Cardiac septum (tissue), 1 donor: ENCODE results near the gene PRKG1. TPM values are rescaled to one million over a fixed set of nuclear protein-coding genes. Genes with fewer than 3 reads are reported as not detected.
"Not testable (repeated sequence)": the region's sequence is repeated elsewhere in the genome, so short reads cannot be mapped to it uniquely, and the experiment has no call there.

Source experiments
- DNase-seq: peaks from one replicate; pipeline ENCODE4 v3.0.0-alpha.2; 2020; ENCODE audit warnings: low spot score
- intact Hi-C: fragments of 100-400 bp; cut with DNase I; formaldehyde crosslinking; loops from one replicate; pipeline ENCODE4 v1.14.0; 2022
- total RNA-seq: library from RNA; stranded (reverse); fragmentation: NEBNext Ultra II Directional; extraction: Animal tissue kit (Norgen Biotek cat#: 25700); gene quantifications from one replicate; pipeline ENCODE4 v1.2.1, GENCODE V29; 2021
- donor health status: DM: no; HTN: no; CAD: no.

PRKG1 gene
- total RNA-seq, 1 donor from 2014 or later = 35.6 TPM

GRCh38 chr10:51297438-51297837 lies 223.2 kb downstream of the PRKG1 start:
- DNase-seq = no peak
- intact Hi-C loops = no loop called here

DNA sequence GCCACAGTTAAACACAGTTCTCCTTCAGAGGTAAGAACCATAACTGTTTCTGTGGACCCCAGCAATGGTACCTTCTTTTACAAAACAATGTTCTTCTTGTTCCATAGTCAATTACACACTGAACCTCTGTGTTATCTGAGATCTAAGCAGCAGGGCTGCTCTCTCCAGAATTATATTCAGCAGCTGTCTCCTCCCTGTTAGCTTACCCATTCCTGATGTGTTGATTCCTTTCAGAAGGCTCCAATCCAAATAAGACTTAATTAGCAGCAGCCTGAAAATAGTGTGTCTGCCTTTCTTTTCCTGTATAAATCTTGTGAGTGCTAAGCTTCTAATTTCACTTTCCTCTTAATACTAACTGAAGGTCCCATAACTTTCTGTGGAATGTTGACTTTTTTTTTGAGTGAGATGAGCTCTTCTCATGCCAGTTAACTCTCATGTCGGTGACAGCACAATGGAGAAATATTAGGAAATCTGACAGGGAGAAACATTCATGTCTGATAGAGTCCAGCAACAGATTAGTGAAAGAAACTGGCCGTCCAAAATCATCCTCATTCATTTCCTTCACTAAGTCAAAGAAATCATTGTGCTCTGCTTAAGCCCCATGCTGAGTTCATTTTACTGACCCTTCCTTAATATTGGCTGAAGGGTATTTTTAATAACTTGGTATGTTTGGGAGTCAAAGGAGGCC lies 226.5 kb downstream of the PRKG1 start:
- intact Hi-C loops = no loop called here
- no peak for DNase-seq

GRCh38 chr10:51301644-51302043 lies 227.4 kb downstream of the PRKG1 start:
- intact Hi-C loops = no loop called here
- DNase-seq = no peak

DNA sequence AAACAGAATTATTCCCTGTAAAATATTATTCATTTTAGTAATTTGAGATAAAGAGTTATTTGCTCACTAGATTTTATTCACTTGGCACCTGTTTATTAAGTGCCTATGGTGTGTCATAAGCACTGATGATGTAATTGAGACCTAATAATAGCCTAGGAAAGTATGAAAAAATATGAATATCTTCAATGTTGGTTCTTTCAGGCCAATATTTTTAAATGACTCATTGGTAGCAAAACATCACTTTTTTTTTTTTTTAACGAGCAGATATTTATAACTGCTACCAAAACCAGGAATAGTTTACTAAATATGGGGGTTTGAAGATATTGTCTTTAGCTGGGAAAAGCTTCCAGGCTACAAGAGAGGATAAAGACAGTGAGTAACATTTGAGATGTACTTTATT lies 228.0 kb downstream of the PRKG1 start:
- intact Hi-C loops = no loop called here

DNA sequence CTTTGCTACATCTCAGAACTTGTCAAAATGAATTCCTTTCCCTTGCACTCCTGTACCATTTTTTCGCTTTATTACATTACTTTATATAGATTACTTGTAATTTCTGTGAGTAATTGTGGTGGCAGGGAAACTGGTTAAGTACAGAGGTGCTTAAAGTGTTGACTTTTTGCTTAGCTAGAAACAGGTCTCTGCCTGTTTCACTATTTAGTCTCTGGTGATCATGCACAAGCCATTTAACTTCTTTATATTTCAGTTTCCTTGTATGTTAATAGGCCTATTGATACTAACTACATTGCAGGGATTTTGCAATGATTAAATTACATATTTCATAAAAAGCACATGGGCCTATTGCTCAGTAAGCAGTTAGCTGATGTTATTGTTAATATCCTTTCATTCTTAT lies 233.8 kb downstream of the PRKG1 start:
- intact Hi-C loops = no loop called here
- no peak for DNase-seq

More for the DNA sequence above, 228.0 kb downstream of the PRKG1 start:
- no peak for DNase-seq

DNA sequence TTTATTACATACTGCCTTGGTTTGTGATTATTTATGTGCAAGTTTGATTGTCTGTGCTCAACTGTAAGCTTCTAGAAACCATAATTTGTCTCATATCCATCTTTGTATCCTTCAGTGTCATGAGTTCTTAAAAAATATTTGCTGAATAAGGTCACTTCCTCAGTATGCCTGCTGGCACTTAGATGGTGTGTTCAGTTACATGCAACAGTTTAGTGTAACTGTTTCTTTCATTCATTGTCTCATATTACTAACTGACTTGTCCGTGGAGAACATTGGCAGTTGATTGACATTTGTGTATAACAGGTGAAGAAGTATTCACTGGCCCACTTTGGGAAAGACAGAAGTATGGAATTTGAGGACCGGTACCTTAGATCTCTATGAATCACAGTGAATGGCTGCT lies 236.9 kb downstream of the PRKG1 start:
- no peak for DNase-seq

GRCh38 chr10:51312817-51313216 lies 238.5 kb downstream of the PRKG1 start:
- intact Hi-C loops = no loop called here
- DNase-seq = no peak

More for the DNA sequence above, 236.9 kb downstream of the PRKG1 start:
- intact Hi-C loops = no loop called here

GRCh38 chr10:51313251-51313650 lies 239.0 kb downstream of the PRKG1 start:
- intact Hi-C loops = no loop called here
- no peak for DNase-seq

DNA sequence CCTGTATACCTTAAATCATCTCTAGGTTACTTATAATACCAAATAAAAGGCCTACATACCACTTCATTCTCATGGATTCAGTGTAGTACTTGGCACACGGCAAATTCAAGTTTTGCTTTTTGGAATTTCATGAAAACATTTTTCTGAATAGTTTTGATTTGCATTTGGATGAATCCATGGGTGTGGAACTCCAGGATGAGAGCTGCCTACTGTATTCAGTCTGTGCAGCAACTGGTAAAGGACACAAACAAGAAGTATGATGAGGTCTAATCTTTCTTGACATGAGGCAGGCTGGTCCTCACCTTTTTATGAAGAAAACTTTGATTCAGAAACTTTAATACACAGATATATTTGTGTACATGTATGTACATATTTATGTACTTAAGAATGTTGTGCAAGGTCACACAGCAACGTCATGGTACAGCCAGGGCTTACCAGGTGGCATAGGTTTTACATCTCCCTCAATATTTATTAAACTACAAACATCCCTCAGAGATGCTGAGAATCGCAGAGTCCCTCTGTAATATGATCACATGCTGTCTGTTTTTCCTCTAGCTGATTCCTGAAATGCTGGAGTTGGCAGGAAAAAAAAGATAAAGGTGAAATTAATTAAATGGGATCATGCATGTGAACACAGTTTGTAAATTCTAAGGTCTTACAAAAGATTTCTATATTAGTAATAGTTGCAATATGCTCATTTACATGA lies 239.6 kb downstream of the PRKG1 start:
- intact Hi-C loops = no loop called here
- no peak for DNase-seq

GRCh38 chr10:51314481-51314880 lies 240.2 kb downstream of the PRKG1 start:
- intact Hi-C loops = no loop called here

GRCh38 chr10:51318399-51319172 lies 244.3 kb downstream of the PRKG1 start:
- intact Hi-C loops = no loop called here
- no peak for DNase-seq

More at GRCh38 chr10:51314481-51314880, 240.2 kb downstream of the PRKG1 start:
- DNase-seq = no peak

- DNase-seq = no peak
Observed at GRCh38 chr10:51319173-51319435, 244.8 kb downstream of the PRKG1 start.

DNA sequence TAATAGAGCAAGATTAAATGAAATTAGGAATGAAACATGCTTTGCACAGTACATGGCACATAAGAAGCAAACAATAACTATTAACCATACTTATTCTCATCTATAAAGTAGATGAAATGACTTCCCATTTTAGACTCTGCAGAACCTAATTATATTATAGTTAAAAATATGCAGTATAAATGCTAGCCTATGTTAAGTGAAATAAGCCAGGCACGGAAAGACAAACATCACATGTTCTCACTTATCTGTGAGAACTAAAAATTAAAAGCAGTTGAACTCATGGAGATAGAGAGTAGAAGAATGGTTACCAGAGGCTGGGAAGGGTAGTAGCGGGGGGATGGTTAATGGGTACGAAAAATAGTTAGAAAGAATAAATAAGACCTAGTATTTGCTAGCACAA lies 247.0 kb downstream of the PRKG1 start:
- DNase-seq = no peak
- intact Hi-C loops = no loop called here

More at GRCh38 chr10:51319173-51319435, 244.8 kb downstream of the PRKG1 start:
- intact Hi-C loops = no loop called here

GRCh38 chr10:51321980-51322379 lies 247.7 kb downstream of the PRKG1 start:
- intact Hi-C loops = no loop called here
- DNase-seq = no peak

- intact Hi-C loops = no loop called here
- DNase-seq = no peak
Observed at GRCh38 chr10:51325649-51326048, 251.4 kb downstream of the PRKG1 start.

- intact Hi-C loops = no loop called here
- no peak for DNase-seq
Observed at GRCh38 chr10:51326174-51326573, 251.9 kb downstream of the PRKG1 start.

GRCh38 chr10:51327432-51327831 lies 253.1 kb downstream of the PRKG1 start:
- DNase-seq = no peak
- intact Hi-C loops = no loop called here

GRCh38 chr10:51340366-51340765 lies 266.1 kb downstream of the PRKG1 start:
- no peak for DNase-seq
- intact Hi-C loops = no loop called here

DNA sequence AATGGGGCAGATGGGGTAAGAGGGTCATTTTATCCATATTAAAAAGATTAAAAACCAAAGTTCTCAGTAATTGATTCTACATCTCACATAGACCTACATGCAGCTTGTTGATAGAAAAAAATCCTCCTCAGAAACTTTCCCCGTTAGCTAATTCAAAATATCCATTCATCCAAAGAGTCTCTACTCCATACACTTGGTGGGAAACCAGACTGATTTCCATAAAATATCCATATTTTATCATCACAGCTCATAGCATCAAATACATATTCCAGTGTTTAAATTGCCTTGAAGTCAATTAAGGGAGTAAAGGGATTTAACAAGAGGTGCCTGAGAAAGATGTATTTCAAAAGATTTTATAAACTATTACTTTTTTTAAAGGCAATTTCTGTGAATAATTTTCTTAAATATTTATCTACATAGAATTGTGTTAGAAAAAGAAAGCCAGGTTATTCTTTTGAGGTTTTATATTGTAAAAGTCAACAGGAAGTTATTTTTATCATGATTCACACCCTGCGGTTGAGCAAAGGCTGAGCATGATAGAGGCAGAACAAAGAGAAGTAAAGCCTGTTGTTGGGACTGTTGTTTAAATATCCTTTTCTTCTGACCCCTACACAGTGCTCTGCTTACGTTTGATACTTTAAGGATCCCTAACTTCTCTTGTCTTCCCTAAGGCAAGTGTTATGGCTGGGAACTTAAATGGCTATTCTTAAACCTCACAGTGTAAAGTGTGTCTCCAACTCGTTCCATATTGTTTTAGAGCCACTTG lies 266.7 kb downstream of the PRKG1 start:
- intact Hi-C loops = no loop called here
- no peak for DNase-seq

GRCh38 chr10:51341745-51342144 lies 267.5 kb downstream of the PRKG1 start:
- DNase-seq, intact Hi-C loops: not testable (repeated sequence)
